GM19023 (cell line): Measurements from ENCODE around the gene ADAT2.
A peak's percentile ranks its signal among the peaks of the same experiment; 100 is the strongest.

ENCODE experiments used
- ATAC-seq: cut with Tn5 transposase; IDR thresholded peaks from one replicate; pipeline ENCODE4 v1.9.1; 2021; ENCODE audit warnings: mild to moderate bottlenecking, moderate library complexity; ENCODE audit not compliant: unreplicated experiment

ADAT2 gene

DNA sequence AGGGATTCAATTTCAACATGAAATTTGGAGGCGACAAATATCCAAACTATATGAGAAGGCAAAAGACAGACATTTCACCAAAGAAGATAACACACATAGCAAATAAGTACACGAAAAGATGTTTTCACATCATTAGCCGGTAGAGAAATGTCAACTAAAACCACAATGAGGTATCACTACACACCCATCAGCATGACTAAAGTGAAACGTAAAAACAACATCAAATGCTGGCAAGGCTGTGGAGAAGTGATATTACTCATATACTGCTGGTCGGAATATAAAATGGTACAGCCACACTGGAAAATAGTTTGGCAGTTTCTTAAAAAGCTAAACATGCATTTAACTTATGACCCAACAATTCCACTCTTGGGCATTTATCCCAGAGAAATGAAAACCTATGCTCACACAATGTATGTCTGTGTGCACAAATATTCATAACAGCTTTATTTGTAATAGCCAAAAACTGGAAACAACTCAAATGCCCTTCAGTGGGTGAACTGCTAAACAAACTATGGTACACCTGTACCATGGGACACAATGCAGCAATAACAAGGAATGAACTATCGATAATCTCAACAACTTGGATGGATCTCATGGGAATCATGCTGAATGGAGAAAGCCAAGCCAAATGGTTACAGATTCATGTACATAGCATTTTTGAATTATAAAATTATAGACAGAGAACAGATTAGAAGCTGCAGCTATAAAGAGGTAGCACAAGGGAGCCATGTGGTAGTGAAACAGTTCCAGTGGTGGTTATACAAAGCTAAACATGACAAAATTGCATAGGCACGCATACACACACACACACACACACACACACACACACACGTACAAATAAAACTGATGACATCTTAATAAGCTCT is 8.6 kb downstream of the ADAT2 start:
- ATAC-seq: no peak

DNA sequence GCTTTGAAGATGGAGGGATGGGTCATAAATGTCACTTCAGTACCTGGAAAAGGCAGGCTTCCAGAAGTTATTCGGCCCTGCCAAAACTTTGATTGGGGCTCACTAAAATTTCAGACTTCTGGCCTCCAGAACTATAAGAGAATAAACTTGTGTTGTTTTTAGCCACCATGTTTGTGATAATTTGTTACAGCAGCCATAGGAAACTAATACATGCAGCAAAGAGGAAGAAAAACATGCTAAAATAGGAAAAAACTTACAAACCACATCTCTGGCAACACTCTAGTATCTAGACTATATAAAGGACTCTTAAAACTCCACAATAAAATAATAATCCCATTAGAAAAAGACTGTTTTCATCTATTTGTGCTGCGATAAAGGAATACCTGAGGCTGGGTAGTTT is 9.5 kb downstream of the ADAT2 start:
- no peak for ATAC-seq

DNA sequence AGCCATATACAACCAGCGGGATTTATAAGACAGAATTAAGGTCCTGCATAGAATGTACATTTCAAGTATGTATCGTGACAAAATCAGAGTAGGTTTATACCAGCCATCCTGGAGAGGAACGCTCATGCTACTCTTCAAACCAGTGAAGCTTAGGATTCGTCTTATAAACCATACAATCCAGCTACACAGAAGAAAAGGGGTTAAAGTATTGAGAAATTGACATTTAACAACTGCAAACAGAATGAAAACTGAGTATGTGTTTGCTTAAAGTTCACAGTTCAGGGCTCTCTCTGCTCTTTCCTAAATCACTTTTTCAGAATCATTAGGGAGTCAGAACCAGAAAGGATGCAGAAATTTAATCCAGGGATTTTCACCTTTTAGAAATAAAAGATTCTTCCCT is 17.9 kb downstream of the ADAT2 start:
- no peak for ATAC-seq

DNA sequence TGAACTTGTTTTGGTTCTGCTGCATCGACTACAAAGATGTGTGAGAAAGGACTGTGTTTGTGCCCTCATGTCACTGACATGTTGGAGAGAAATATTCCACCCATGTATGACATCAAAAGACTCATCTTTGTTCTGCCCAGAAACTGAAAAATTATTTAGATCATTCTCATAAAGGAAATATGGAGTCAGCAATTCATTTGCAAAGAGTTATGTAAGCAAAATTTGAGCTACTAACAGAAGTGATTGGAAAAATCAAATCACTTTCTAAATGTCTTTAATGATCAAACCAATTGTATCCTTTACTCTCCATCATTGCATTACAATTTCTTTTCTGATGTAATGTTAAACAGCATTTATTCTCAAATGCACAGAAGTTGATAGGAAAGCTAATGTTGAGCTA is 19.3 kb downstream of the ADAT2 start:
- ATAC-seq: no peak

DNA sequence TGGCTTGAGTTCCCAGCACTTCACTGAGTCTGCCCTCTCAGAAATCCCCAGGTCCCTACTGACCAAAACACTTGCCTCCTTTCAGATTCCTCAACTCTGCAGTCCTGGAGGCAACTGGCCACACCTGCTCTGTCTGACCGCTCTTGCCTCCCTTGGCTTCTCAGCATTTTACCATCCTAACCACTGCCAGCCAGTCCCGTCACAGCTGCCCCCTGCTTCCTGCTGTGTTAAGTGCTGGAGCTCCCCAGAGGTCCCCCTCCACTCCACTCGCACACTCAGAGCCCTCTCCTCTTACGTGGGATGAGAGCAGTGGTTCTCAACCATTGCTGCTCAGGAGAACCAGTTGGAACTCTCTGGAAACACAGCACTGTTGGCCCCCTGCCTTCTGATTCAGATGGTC is 20.5 kb downstream of the ADAT2 start:
- ATAC-seq: no peak

DNA sequence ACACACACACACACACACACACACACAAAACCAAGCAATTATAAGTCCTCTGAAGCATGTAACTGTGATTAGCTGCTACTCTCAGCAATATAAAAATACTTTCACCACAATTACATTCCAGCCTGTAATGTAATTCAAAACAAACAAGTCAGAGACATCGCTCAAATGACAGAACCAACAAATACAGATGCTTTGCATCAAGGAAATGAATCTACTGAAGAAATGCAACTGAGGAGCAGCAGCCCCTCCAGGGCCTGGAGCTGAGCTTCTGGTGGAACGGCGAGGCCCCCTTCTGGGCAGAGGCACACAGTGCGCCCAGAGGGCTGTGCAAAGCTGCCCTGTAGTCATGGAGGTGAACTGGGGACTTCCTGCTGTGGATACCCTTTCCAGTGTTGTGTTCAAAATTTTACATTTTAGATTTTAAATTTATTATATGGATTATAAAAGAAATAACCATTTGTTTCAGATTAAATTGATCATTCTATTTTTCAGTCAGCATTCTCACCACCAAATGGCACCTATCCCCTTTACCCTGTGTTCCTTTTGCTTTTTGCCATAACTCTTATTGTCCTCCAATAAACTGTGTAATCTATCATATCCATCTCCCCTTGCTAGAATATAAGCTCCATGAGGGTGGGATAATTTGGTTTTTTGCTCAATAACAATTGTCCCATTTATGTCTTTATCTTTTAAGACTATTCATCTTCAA is 23.2 kb downstream of the ADAT2 start:
- ATAC-seq: peak; percentile 100

DNA sequence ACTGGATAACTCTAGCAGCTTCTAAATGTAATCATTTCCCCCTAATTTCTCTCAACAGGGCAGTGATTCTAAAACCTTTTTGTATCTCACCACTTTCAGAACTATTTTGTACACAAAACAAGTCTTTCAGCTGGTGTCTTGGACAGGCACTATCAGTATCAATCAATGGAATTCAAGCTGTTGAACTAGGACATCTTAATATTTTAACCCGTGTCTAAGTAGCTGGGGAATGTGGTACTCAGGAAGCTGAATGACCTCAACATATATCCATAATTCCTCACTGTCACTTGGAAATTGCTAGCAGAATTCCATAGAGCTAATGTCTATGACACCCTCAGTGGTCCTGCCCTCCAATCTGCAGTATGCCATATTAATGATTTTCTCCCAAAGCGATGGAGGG is 24.5 kb downstream of the ADAT2 start:
- ATAC-seq: no peak

DNA sequence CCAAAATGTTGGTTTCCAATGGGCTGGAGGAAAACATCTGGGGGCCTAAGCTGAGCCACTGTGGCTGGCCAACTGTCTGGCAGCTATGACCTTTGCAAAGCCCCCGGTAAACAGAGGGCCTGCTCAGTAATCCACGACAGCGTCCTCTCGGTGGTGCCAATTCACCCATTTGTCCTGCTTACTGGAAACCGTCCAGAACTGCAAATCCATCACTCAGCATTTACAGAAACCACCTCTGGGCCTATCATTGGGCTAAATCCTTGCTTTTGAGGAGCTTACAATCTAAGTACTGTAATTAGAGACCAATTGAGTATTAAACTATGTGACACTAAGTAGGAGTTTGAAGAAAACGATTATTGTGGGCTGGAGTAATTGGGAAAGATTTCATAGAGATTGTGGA is 31.0 kb downstream of the ADAT2 start:
- ATAC-seq: no peak

DNA sequence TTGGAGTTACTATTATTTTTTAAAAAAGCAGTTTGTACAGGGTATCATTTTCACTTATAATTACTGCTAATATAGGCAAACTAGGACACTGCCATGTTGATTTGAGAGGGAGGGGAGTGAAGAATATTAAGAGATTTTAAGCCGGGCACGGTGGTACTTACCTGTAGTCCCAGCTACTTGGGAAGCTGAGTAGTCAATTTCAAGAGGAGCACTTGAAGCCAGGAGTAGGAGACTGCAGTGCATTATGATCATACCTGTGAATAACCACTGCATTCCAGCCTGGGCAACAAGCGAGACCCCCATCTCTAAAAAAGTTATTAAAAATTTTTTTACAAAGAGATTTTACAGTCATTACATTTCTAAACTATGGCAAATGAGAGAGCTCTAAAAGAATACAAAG is 35.7 kb downstream of the ADAT2 start:
- ATAC-seq: no peak

DNA sequence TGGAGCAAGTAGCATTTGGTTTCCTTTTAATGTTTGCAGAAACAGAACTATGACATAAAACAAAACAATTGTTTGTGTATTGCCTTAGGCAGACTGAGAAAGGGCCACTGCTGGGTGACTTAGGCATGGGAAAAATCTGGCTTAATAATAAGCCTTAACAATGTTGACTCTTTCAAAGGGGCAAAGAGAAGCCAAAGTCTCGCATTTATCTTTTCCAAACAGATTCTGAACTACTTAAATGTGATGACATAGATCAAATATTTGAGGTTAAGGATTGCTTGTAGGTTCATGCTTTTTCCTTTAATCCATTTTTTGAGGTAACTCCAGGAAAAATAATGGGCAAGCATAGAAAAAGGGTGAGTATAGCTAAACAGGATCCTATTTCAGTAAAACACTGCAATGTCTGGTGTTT is 39.6 kb downstream of the ADAT2 start:
- no peak for ATAC-seq

DNA sequence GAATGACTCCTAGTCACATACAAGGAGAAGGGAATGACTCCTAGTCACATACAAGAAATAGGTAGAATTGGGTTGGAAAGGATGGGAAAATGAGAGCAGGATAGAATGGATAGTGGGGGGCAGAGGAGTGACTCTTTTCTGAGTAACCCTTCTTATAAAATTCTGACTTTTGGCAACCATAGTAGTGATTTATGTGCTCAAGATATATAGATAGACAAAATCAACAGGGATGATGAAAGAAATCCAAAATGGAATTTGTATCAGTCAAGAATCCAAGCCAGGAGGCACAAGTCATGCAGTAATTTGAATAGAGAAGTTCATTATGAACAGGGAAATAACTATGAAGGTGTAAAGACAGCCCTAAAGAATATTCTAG is 41.7 kb downstream of the ADAT2 start:
- ATAC-seq: no peak

DNA sequence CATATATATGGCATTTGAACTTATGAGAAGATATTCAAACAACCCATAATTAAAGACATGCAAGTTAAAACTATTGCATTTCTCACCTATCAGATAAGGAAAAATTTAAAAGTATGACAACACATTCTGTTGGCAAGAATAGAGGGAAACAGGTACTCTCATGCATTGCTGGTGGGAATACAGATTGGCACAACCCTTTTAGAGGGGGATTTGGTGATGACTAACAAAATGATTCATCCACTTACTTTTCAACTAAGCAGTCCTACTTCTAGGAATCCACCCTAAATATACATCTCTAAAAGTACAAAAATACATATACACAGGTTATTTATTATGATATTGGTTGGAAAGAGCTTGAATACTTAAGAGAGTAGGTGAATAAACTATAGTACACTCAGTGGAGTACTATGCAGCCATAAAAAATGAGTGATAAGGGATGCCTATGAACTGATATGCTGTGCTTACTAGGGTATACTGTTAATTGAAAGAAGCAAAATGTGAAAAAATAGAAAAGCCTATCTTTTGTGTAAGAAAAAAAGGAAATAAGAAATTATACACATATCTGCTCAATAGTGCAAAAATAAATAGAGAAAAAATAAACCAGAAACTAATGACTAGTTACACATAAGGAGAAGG is 42.2 kb downstream of the ADAT2 start:
- ATAC-seq: no peak

DNA sequence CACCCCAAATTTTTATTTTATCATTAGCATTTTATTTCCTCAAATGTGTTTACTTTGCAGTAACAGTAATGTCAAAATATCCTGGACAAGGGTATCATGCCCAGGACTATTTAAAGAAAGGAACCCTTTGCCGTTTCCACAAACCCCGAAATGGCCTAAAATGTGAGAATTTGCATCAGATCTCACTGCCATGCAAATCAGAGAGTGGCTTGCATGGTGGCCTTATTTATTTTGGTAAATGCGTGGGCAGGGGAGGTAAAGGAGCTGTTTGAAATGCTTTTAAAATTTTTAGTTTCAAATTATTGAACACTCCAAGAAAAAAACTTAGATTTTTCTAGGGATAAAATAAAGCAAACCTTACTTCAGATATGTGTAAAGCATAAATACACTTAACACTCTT is 43.8 kb downstream of the ADAT2 start:
- ATAC-seq: no peak

DNA sequence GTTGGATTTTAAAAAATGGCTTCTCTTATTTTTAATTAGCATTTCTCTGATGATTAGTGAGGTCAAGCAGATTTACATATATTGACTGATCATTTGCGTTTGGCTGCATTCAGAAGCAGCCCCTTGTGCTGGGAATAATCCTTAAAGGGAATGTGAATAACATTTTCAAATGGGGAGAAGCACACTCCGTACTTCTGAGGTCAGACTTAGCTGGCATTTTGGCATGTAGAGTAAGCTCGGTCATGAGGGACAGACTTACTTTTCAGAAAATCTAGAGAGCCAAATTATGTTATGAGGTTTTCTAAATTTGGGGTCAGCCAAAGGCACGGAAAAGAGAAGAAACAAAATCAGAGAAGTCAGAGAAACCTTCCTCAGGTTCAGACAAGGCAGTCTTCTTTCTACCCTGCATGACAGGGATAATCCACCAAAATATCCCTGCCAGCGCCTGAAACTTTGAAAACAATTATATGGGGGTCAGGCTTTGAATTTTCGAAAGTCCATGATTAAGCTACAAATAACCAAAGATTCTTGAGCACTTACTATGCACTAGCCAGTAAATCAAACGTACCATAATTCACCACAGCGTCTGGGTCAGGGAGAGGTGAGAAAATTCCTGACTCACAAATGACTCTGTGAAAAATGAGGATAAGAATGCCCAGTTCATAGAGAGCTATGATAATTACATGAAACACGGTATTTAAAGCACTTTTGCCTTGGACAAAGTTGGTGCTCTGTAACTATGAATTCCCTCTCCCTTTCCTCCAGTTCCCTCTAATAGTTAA is 44.9 kb downstream of the ADAT2 start:
- no peak for ATAC-seq

DNA sequence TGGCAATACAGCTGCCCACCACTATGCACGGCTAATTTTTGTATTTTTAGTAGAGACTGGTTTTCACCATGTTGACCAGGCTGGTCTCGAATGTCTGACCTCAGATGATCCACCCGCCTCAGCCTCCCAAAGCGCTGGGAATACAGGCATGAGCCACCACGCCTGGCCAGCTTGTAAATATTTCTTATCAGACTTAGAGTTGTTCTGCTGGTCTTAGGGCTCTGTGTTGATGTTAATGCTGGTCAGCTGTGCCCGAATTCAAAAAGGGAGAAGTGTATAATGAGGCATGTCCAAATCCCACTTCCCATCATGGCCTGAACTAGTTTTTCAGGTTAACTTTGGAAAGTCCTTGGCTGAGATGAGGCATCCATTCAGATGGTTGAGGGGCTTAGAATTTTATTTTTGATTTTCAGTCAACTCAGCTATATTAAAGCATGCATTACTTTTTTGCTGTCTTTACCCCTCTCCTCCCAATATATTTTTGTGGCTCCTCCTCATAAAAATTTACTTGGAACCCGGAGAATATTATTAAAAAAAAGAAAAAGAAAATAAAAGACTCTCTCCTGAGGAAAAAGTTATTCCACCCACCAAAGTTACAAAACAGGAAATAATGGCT is 47.7 kb downstream of the ADAT2 start:
- ATAC-seq: no peak

DNA sequence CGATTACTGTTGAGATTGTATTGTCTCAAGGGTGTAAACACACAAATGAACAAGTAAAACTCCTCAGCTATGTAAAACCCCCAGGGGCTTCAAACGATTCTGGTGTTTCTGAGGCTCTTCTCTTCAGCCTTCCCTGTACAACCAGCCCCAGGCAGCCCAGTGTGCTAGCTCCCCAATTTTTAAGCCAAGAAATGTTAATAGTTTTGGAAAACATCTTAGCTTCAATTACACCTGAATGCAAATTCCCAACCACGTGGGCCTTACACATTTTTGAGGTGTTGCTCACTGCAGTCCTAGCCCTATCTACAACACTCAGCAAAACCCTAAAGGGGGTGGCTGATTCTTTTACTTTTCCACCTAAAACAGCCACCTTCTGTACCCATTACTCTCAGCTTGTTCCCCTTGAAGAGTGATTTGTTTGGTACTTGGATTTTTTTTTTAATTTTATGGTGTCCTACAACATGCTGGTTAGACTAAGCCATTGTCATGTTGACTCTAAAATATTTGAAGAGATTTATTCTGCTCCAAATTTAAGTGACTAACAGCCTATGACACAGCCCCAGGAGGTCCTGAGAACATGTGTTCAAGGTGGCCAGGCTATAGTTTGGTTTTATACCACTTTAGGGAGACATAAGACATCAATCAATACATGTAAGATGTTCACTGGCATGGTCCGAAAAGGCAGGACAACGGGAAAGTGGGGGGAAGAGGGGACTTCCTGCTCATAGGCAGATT is 48.7 kb downstream of the ADAT2 start:
- ATAC-seq: no peak

DNA sequence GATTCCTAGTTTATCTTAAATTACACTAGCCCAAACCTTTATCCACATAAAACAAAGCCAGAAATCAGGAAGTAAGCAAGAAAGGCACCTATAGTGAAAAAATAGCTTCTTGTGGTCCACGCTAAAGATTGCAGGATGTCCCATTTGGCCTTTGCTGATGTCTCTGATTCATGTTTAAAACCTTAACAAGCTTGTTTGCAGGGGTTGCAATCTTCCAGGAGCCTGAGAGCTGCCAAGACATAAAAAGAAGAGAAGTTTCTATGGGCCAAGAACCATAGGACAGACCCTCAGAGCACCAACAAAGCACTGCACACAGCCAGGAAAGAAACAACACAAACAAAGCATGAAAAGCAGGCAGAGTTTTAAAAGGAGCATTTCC is 49.4 kb downstream of the ADAT2 start:
- ATAC-seq: no peak

DNA sequence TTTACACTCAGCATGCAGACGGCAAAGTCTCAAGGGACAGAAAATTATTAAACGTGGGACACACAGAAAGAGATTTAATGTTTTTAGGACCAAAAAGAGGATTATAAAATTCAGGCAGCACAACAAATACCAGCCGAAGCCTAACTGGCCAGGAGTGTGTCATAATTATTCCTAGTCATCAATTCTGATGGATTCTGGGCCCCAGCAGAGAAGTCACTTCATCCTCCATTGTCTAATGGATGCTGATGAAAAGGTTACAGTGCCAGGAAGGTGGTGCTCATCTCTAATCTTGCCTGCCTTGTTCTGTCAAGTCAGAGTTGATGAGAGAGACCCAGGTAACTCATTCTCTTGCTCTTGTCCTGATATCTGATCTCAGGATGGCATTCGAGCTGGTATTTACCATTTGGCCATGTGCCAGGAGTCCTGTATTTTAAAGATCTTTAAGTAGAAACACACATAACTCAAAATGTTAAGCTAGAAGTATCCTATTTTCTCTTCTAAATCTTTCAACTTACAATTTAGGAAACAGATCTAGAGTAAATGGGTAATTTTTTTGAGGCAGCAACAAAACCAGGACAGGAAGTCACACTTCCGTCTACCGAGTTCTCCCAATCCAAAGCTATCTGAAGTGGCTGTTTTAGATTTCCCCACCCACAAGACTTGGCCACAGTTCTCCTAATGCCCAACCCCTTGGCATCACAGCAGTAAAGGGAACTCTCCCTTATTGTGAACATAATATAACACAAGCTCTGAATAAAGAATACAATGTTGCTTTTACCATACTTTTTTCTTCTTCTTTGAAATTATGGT is 50.0 kb downstream of the ADAT2 start:
- no peak for ATAC-seq

DNA sequence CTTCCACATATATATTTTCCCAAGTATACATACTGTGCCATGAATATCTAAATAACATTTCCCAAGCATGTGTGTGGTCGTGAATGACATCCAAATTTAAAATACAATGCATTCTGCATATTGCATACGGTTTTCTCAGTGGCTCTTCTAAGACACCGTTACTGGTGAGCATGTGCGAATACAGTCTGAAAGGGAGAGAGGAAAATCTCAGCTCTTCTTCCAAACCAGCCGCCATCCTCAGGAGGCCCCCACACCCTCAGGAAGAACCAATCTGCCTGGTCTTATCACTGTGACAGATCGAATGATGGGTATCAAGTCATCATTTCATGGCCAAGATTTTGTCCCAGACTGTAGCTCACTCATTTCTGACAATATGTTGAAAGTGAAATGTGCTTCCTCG is 50.7 kb downstream of the ADAT2 start:
- no peak for ATAC-seq
